HG03354 (cell line): Measurements from ENCODE around the gene MED29.

Source experiments
- ATAC-seq: cut with Tn5 transposase; IDR thresholded peaks from one replicate; pipeline ENCODE4 v1.9.1; 2021; ENCODE audit warnings: mild to moderate bottlenecking; ENCODE audit not compliant: unreplicated experiment, poor library complexity, severe bottlenecking

Gene MED29

DNA sequence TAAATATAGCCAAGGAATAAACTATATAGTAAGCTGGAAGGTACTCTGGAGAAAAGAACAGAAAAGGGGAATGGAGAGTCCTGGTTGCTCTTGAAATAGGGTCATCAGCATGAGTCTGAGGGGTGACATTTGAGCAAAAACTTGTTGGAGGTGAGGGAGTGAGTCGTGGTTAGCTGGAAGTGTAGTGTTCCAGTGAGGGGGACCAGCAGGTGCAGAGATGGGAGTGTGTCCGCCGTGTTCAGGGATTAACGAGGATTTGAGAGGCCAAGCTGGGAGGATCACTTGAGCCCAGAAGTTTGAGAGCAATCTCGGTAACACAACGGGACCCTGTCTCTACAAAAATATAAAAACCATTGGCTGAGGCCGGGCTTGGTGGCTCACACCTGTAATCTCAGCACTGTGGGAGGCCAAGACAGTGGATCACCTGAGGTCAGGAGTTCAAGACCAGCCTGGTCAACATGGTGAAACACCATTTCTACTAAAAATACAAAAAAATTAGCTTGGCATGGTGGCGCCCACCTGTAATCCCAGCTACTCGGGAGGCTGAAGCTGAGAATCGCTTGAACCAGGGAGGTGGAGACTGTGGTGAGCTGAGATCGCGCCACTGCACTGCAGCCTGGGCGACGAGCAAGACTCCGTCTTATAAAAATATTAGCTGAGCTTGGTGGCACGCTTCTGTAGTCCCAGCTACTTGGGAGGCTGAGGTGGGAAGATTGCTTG is 55.3 kb downstream of the MED29 start:
- ATAC-seq, result no peak

DNA sequence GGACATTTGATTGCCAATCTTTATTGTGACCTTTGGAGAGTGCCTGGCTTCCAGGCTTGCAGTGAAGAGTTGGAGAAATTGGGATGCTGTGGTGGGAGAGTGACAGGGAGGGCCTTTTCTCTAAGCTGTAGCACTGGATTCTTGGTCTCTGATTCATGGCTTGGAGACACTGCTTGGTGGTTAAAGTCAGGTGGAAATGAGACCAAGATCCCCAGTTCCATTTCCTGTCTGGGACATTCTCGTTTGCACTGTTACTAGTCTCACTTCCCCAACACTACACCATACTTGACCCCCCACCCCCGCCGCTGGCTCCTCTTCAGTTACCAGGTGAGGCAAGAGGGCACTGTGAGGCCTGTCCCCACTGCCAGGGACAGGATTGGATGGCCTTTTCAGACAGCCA is 57.1 kb downstream of the MED29 start:
- ATAC-seq, result peak; percentile 41

DNA sequence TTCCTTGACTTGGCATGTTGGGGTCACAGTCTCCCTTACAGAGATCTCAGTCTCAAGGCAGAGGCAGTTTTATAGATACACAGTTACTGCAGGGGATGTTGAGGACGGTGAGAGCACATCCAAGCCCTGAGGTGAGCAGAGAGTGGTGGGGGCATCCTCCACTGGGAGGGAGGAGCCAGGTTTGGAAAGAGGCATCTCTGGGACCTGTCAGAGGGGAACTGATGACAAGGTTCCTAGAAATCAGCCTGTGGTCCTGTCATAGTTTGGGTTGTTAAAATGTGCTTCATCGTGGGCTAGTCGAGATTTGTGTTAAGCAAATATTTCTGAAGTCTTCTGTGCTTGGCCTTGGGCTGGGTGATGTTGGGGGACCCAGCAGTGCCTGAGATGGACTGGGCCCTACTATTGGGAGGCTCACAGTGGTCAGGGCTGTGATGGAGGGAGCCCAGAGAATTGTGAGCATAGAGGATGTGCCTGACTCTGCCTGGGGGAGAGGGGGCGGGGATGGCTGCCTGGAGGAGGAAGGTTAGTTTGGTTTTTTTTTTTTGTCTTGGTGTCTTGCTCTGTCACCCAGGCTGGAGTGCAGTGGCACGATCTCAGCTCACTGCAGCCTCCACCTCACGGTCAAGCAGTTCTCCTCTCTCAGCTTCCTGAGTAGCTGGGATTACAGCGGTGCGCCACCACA is 58.1 kb downstream of the MED29 start:
- ATAC-seq, result no peak
